HCT116 (cell line): Measurements from ENCODE around the gene RAB5A. TPM values are rescaled to one million over a fixed set of nuclear protein-coding genes. Genes with fewer than 3 reads are reported as not detected.

Experiments
- ATAC-seq: fragments of 200-7000 bp; cut with Tn5 transposase; 2 replicates; pipeline ENCODE4 v1.9.1; 2020; ENCODE audit warnings: mild to moderate bottlenecking, moderate library complexity
- BruUV-seq: library from RNA; stranded (reverse); fragments of 400-500 nt; replicated peaks from 2 replicates; lab custom pipeline; 2021; lab: Mats Ljungman, UMichigan
- CTCF ChIA-PET: fragments of 300-600 bp; sonication (Branson Sonifier 250); formaldehyde crosslinking; loops from one replicate; lab custom pipeline; 2021; ENCODE audit warnings: antibody characterized with exemption; lab: Charles Lee
- POLR2A ChIA-PET: fragments of 300-600, 350-600 bp; sonication (Branson Sonifier 250); formaldehyde crosslinking; loops from one replicate; lab custom pipeline; 2021; ENCODE audit warnings: antibody characterized with exemption; lab: Charles Lee
- RAD21 ChIA-PET, 2 experiments: fragments of 300-600 bp; sonication (Branson Sonifier 250); formaldehyde crosslinking; loops; one replicate each; lab custom pipeline; 2023; ENCODE audit warnings: low total read pairs in 2 of 2; ENCODE audit not compliant: uncharacterized antibody in 2 of 2, unreplicated experiment in 2 of 2, low non-redundant PET in 1 of 2; lab: Charles Lee
- DNase-seq: peaks from one replicate; pipeline ENCODE4 v3.0.0-alpha.2; 2010; ENCODE audit warnings: low read depth, low spot score
- H2AFZ ChIP-seq: fragments of 200-600 bp; shearing (Covaris generic), sonication (generic); 2 replicates; pipeline ENCODE4 v1.6.1; 2017; ENCODE audit warnings: low read depth, mixed run types, mixed read lengths, antibody characterized with exemption, low read length; ENCODE audit not compliant: poor library complexity, severe bottlenecking
- H3K27ac ChIP-seq: 2 replicates; pipeline ENCODE4 v1.5.1; 2012; ENCODE audit warnings: low read depth, low read length
- H3K27me3 ChIP-seq: fragments of 200-600 bp; sonication (generic); 2 replicates; pipeline ENCODE4 v1.6.1; 2016; ENCODE audit warnings: mixed run types, low read length, mixed read lengths; ENCODE audit not compliant: insufficient read depth
- H3K36me3 ChIP-seq, 2 experiments: fragments of 200-500 bp in 1 of 2; fragments of 200-600 bp in 1 of 2; sonication (Bioruptor generic) in 1 of 2; sonication (generic) in 1 of 2; 2 replicates each; pipeline versions ENCODE4 v1.5.1 to v1.6.1; 2014 to 2016; ENCODE audit warnings: low read length in 2 of 2, inconsistent platforms in 1 of 2, mixed read lengths in 1 of 2, mixed run types in 1 of 2; ENCODE audit not compliant: insufficient read depth in 2 of 2, control insufficient read depth in 1 of 2
- H3K4me1 ChIP-seq, 2 experiments: fragments of 200-600 bp in 1 of 2; sonication (generic) in 1 of 2; 2 replicates each; pipeline versions ENCODE4 v1.5.1 to v1.6.1; 2012 to 2017; ENCODE audit warnings: low read length in 2 of 2, inconsistent platforms in 1 of 2, mild to moderate bottlenecking in 1 of 2, mixed read lengths in 1 of 2, mixed run types in 1 of 2, moderate library complexity in 1 of 2; ENCODE audit not compliant: insufficient read depth in 2 of 2, control insufficient read depth in 1 of 2
- H3K4me2 ChIP-seq: fragments of 200-600 bp; sonication (generic); 2 replicates; pipeline ENCODE4 v1.6.1; 2017; ENCODE audit warnings: mixed run types, low read length, mixed read lengths
- H3K4me3 ChIP-seq, 2 experiments: fragments of 200-600 bp in 1 of 2; sonication (generic) in 1 of 2; replicated peaks in 1 of 2; 2 replicates each; pipeline ENCODE4 v1.5.1; 2011 to 2016; ENCODE audit warnings: low read length in 2 of 2, control low read depth in 1 of 2, low read depth in 1 of 2, mild to moderate bottlenecking in 1 of 2, mixed read lengths in 1 of 2, mixed run types in 1 of 2
- H3K79me2 ChIP-seq: fragments of 200-600 bp; sonication (generic); 2 replicates; pipeline ENCODE4 v1.6.1; 2017; ENCODE audit warnings: mild to moderate bottlenecking, mixed run types, low read length, moderate library complexity, mixed read lengths; ENCODE audit not compliant: insufficient read depth
- H3K9ac ChIP-seq: fragments of 200-600 bp; sonication (generic); 2 replicates; pipeline ENCODE4 v1.6.1; 2016; ENCODE audit warnings: low read length, mixed read lengths
- H3K9me2 ChIP-seq: fragments of 200-600 bp; sonication (generic), shearing (Covaris generic); 2 replicates; pipeline ENCODE4 v1.6.1; 2017; ENCODE audit warnings: mixed run types, mild to moderate bottlenecking, moderate library complexity; ENCODE audit not compliant: insufficient read depth
- H3K9me3 ChIP-seq, 2 experiments: fragments of 200-500 bp in 1 of 2; fragments of 200-600 bp in 1 of 2; sonication (Bioruptor generic) in 1 of 2; sonication (generic) in 1 of 2; 2 replicates each; pipeline ENCODE4 v1.6.1; 2014 to 2017; ENCODE audit warnings: low read length in 2 of 2, mixed read lengths in 2 of 2, inconsistent platforms in 1 of 2, low read depth in 1 of 2, mild to moderate bottlenecking in 1 of 2, mixed run types in 1 of 2, moderate library complexity in 1 of 2; ENCODE audit not compliant: control insufficient read depth in 1 of 2, insufficient read depth in 1 of 2
- H4K20me1 ChIP-seq: fragments of 200-600 bp; sonication (generic), shearing (Covaris generic); 2 replicates; pipeline ENCODE4 v1.6.1; 2017; ENCODE audit warnings: mixed run types, mild to moderate bottlenecking, moderate library complexity; ENCODE audit not compliant: insufficient read depth
- ATF3 ChIP-seq: IDR thresholded peaks from 2 replicates; pipeline ENCODE4 v1.6.1; 2012
- CBX3 ChIP-seq: IDR thresholded peaks from 2 replicates; pipeline ENCODE4 v1.6.1; 2012; ENCODE audit warnings: low read depth
- CEBPB ChIP-seq: IDR thresholded peaks from 2 replicates; pipeline ENCODE4 v1.6.1; 2012; ENCODE audit warnings: low read depth
- EGR1 ChIP-seq: IDR thresholded peaks from 2 replicates; pipeline ENCODE4 v1.6.1; 2012; ENCODE audit warnings: low read depth
- ELF1 ChIP-seq: IDR thresholded peaks from 2 replicates; pipeline ENCODE4 v1.6.1; 2012; ENCODE audit warnings: low read depth, borderline replicate concordance
- EZH2 ChIP-seq: fragments of 200-600 bp; sonication (generic); IDR thresholded peaks from 2 replicates; pipeline ENCODE4 v1.6.1; 2017; ENCODE audit warnings: antibody characterized with exemption, mixed run types
- EZH2phosphoT487 ChIP-seq: fragments of 200-600 bp; IDR thresholded peaks from 2 replicates; pipeline ENCODE4 v1.6.1; 2018; ENCODE audit warnings: antibody characterized with exemption, borderline replicate concordance
- FOSL1 ChIP-seq: IDR thresholded peaks from 2 replicates; pipeline ENCODE4 v1.6.1; 2012; ENCODE audit warnings: low read depth
- JUND ChIP-seq: IDR thresholded peaks from 2 replicates; pipeline ENCODE4 v1.6.1; 2012
- MAX ChIP-seq: IDR thresholded peaks from 2 replicates; pipeline ENCODE4 v1.6.1; 2012
- POLR2AphosphoS5 ChIP-seq: IDR thresholded peaks from 2 replicates; pipeline ENCODE4 v1.6.1; 2011; ENCODE audit warnings: mild to moderate bottlenecking, low read depth, low read length, moderate library complexity
- RAD21 ChIP-seq: IDR thresholded peaks from 2 replicates; pipeline ENCODE4 v1.6.1; 2012; ENCODE audit warnings: low read depth, mild to moderate bottlenecking
- SIN3A ChIP-seq: IDR thresholded peaks from 2 replicates; pipeline ENCODE4 v1.6.1; 2012; ENCODE audit warnings: low read depth
- SRF ChIP-seq: IDR thresholded peaks from 2 replicates; pipeline ENCODE4 v1.6.1; 2012; ENCODE audit warnings: low read depth
- TCF7L2 ChIP-seq: IDR thresholded peaks from 2 replicates; pipeline ENCODE4 v1.7.0; 2011; ENCODE audit warnings: borderline replicate concordance, inconsistent platforms; ENCODE audit not compliant: insufficient read depth, insufficient read length; ENCODE audit errors: extremely low read depth
- YY1 ChIP-seq: IDR thresholded peaks from 2 replicates; pipeline ENCODE4 v1.6.1; 2011; ENCODE audit warnings: low read length, low read depth, moderate library complexity, mild to moderate bottlenecking; ENCODE audit not compliant: insufficient replicate concordance; ENCODE audit errors: extremely low read depth
- ZFX ChIP-seq: fragments of 450-650 bp; IDR thresholded peaks from 2 replicates; pipeline ENCODE4 v1.6.1; 2017
- ZNF274 ChIP-seq: fragments of 200-500 bp; sonication (Bioruptor generic); IDR thresholded peaks from 2 replicates; pipeline ENCODE4 v1.6.1; 2014; ENCODE audit warnings: mild to moderate bottlenecking, low read depth, low read length, inconsistent platforms
- intact Hi-C: fragments of 100-400 bp; cut with micrococcal nuclease; formaldehyde crosslinking; loops from 2 replicates; pipeline ENCODE4 v1.10.0; 2022
- total RNA-seq: library from RNA; stranded (reverse); gene quantifications from one replicate; pipeline ENCODE4 v1.2.1, GENCODE V29; 2021; ENCODE audit not compliant: unreplicated experiment
- TF ChIP-seq, protein P1 (sequence below), 3 experiments: fragments of 200-600 bp in 1 of 3; sonication (generic) in 1 of 3; IDR thresholded peaks in 2 of 3; conservative IDR thresholded peaks in 1 of 3; 2 replicates each; pipeline ENCODE4 v1.5.1; 2012 to 2017; ENCODE audit warnings: low read depth in 2 of 3, low read length in 2 of 3, antibody characterized with exemption in 1 of 3, borderline replicate concordance in 1 of 3, control low read depth in 1 of 3, mild to moderate bottlenecking in 1 of 3, mixed read lengths in 1 of 3, mixed run types in 1 of 3, moderate library complexity in 1 of 3; ENCODE audit not compliant: insufficient read depth in 1 of 3

Gene RAB5A
- total RNA-seq, 1 experiment from 2014 or later, result 45.0 TPM

DNA sequence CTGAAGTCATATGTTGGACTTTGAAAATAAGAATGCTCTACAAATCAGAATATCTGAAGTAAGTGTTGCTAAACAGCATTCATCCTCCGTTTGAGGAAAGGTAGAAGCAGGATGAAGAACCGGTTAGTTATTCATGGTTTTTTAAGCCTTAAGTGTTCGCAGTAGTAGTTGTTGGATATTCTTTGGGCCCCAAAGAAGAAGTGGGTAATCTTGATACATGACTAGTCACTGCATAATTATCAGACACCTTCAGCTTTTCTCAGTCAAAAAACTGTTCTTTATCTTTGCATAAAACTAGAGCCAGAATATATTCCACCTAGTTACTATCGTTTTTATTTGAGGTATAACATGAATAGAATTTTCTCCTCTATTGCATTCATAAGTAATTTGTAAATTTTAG is 13.8 kb downstream of the RAB5A start:
- Histone ChIP-seq H3K4me2 (no peak overlapping the region), H3K9me2 (no peaks in the 10 kb centered on the region), H3K9me3 (no peaks in the 10 kb centered on the region), H2AFZ (no peak overlapping the region), H3K4me3 (no peak overlapping the region), H4K20me1 (no peaks in the 10 kb centered on the region), H3K36me3 (peaks cover 0 to 2% of the 10 kb centered on the region in 2 experiments; a peak in 1 of 4 replicates), H3K9ac (no peak overlapping the region), H3K27ac (no peak overlapping the region), H3K27me3 (no peaks in the 10 kb centered on the region), H3K79me2 (peaks cover 94% of the 10 kb centered on the region), H3K4me1 (peaks cover 12 to 19% of the 10 kb centered on the region in 2 experiments)
- no peak for DNase-seq
- BruUV-seq, result no TSS peak
- ATAC-seq, result no peak
- ChIA-PET RAD21 (no interaction called here), CTCF (no interaction called here), POLR2A (no interaction called here)
- intact Hi-C loops, result no loop called here
- no peak for TF ChIP-seq SRF
- no peak for TF ChIP-seq EZH2
- TF ChIP-seq TCF7L2, result no peak
- TF ChIP-seq POLR2AphosphoS5, result no peak
- no peak for TF ChIP-seq EGR1
- no peak for TF ChIP-seq ELF1
- no peak for TF ChIP-seq EZH2phosphoT487
- TF ChIP-seq ATF3, result no peak
- TF ChIP-seq ZFX, result no peak
- no peak for TF ChIP-seq CBX3

DNA sequence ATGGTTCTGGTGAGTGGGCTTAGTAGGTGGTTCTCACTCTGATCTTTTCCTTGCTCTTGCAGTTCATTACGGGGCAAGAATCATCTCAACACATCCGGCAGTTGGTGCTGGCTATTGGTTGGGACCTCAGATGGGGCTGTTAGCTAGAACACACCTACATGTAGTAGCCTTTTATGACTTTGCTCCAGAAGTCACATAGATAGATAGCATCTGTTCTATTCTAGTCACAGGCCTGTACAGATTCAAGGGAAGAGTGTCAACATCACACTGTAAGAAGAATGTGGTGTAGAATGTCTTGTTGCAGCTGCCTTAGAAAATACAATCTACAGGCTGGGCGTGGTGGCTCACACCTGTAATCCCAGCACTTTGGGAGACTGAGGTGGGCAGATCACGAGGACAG is 15.1 kb downstream of the RAB5A start:
- peaks cover 94% of the 10 kb centered on the region for H3K79me2 ChIP-seq
- no TSS peak for BruUV-seq
- DNase-seq, result no peak
- H3K27ac ChIP-seq, result no peak overlapping the region
- intact Hi-C loops, result no loop called here
- H3K4me2 ChIP-seq, result no peak overlapping the region
- no peaks in the 10 kb centered on the region for H3K9me3 ChIP-seq
- RAD21 ChIA-PET, result no interaction called here
- no peak for ATAC-seq
- peaks cover 6 to 7% of the 10 kb centered on the region in 2 experiments for H3K4me1 ChIP-seq
- no peak overlapping the region for H3K4me3 ChIP-seq
- CTCF ChIA-PET, result no interaction called here
- no peaks in the 10 kb centered on the region for H3K9me2 ChIP-seq
- H3K9ac ChIP-seq, result no peak overlapping the region
- H4K20me1 ChIP-seq, result no peaks in the 10 kb centered on the region
- no peak overlapping the region for H2AFZ ChIP-seq
- no peaks in the 10 kb centered on the region for H3K27me3 ChIP-seq
- H3K36me3 ChIP-seq, result 0 out of 4 replicates have a peak, but pooled peaks cover 0 to 2% of the 10 kb centered on the region in 2 experiments
- POLR2A ChIA-PET, result no interaction called here
- TF ChIP-seq YY1 (no peak), RAD21 (no peak), EGR1 (no peak), CEBPB (no peak), JUND (no peak), SRF (no peak), ZNF274 (no peak), MAX (no peak), SIN3A (no peak), ELF1 (no peak), ZFX (no peak), FOSL1 (no peak)
- TF ChIP-seq, protein P1, sequence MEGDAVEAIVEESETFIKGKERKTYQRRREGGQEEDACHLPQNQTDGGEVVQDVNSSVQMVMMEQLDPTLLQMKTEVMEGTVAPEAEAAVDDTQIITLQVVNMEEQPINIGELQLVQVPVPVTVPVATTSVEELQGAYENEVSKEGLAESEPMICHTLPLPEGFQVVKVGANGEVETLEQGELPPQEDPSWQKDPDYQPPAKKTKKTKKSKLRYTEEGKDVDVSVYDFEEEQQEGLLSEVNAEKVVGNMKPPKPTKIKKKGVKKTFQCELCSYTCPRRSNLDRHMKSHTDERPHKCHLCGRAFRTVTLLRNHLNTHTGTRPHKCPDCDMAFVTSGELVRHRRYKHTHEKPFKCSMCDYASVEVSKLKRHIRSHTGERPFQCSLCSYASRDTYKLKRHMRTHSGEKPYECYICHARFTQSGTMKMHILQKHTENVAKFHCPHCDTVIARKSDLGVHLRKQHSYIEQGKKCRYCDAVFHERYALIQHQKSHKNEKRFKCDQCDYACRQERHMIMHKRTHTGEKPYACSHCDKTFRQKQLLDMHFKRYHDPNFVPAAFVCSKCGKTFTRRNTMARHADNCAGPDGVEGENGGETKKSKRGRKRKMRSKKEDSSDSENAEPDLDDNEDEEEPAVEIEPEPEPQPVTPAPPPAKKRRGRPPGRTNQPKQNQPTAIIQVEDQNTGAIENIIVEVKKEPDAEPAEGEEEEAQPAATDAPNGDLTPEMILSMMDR (IDR thresholded peaks at IDR 0.05 in 2 of 3, conservative IDR thresholded peaks at IDR 0.05 in 1 of 3; ENCODE audit: borderline replicate concordance in 1 of 3, insufficient read depth in 1 of 3, low read depth in 2 of 3, low read length in 2 of 3), result no peak
